ENCODE measurements around the gene TMEM181.

- TF ChIP-seq, protein P1, sequence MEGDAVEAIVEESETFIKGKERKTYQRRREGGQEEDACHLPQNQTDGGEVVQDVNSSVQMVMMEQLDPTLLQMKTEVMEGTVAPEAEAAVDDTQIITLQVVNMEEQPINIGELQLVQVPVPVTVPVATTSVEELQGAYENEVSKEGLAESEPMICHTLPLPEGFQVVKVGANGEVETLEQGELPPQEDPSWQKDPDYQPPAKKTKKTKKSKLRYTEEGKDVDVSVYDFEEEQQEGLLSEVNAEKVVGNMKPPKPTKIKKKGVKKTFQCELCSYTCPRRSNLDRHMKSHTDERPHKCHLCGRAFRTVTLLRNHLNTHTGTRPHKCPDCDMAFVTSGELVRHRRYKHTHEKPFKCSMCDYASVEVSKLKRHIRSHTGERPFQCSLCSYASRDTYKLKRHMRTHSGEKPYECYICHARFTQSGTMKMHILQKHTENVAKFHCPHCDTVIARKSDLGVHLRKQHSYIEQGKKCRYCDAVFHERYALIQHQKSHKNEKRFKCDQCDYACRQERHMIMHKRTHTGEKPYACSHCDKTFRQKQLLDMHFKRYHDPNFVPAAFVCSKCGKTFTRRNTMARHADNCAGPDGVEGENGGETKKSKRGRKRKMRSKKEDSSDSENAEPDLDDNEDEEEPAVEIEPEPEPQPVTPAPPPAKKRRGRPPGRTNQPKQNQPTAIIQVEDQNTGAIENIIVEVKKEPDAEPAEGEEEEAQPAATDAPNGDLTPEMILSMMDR (IDR thresholded peaks at IDR 0.05; ENCODE audit: insufficient read depth, low read depth, low read length) = no peak
- TF ChIP-seq EZH2 (IDR thresholded peaks at IDR 0.05; ENCODE audit: insufficient read depth, low read length) = no peak
Observed at GRCh38 chr6:158516098-158516497, 43.8 kb upstream of the TMEM181 start.
